NCI-H524 treated with DMSO at 0.1 percent for 48 hours (cell line): ENCODE data around the gene TAS2R3.
"Not testable (repeated sequence)": the region's sequence is repeated elsewhere in the genome, so short reads cannot be mapped to it uniquely, and the experiment has no call there.

Source experiments
- DNase-seq: peaks from one replicate; lab custom pipeline; 2025; lab: John Stamatoyannopoulos, UW

Gene TAS2R3

GRCh38 chr7:141763797-141764196, at the start of gene TAS2R3:
TAS2R3 (plus strand) TSS chr7:141764097; CDS start chr7:141764159, 62 bp downstream.
- no peak for DNase-seq

- DNase-seq = no peak
Measured at GRCh38 chr7:141714571-141714970, 49.3 kb upstream of the TAS2R3 start.

DNA sequence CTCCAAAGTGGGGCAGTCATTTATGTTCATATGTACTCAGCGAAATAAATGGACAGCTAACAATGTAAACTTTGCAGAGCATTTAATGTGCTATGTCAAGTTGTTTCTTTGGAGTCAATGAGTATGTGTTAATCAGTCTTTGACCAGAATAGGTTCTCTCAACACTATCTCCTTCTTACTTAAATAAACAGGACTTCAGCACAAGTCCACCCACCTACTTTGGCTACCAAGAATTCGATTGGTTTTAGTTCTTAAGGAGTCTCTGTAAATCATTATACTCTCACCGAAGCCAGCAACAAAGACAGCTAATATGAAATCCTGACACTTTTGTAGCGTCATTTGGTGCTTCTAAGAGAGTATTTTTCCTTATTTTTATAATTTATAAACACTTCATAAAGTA, 48.9 kb upstream of the TAS2R3 start:
- DNase-seq = no peak

- DNase-seq = no peak
Measured at GRCh38 chr7:141715794-141716689, 47.9 kb upstream of the TAS2R3 start.

GRCh38 chr7:141717450-141717849, 46.4 kb upstream of the TAS2R3 start:
- no peak for DNase-seq

DNA sequence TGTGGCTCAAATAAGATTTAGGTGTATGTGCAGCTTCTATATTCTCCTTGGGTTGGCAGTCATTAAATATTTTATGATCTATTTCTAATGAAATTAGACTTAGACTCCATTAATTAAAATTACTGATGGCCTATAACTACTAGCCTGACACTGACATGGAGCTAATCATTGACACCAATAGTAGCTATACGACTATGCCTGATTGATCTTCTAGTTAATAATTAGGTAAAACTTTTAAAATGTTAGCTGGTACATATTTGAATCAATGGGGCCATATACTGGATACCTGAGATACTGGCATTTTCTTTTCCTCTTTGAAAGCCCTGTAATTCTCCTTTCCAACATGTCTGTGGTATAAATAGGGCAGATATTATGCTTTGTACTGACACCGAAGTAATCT, 41.4 kb upstream of the TAS2R3 start:
- DNase-seq = no peak

DNA sequence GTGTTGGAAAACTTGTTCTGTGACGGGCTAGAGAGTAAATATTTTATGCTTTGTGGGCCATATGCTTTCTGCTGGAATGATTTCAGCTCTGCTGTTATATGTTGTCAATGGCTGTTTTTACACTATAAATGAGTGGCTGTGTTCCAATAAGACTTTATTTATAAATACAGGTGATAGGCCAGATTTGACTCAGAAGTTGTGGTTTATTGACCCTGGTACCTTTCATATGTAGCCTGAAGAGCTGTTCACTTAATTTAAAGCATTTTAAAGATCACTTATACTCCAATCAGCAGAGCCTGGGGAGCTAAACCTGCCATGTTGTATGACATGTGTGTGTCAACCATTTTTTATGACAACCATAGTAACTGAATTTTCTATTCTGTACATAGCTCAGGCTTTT, 34.9 kb upstream of the TAS2R3 start:
- no peak for DNase-seq

- no peak for DNase-seq
Measured at GRCh38 chr7:141731476-141732149, 32.3 kb upstream of the TAS2R3 start.

DNA sequence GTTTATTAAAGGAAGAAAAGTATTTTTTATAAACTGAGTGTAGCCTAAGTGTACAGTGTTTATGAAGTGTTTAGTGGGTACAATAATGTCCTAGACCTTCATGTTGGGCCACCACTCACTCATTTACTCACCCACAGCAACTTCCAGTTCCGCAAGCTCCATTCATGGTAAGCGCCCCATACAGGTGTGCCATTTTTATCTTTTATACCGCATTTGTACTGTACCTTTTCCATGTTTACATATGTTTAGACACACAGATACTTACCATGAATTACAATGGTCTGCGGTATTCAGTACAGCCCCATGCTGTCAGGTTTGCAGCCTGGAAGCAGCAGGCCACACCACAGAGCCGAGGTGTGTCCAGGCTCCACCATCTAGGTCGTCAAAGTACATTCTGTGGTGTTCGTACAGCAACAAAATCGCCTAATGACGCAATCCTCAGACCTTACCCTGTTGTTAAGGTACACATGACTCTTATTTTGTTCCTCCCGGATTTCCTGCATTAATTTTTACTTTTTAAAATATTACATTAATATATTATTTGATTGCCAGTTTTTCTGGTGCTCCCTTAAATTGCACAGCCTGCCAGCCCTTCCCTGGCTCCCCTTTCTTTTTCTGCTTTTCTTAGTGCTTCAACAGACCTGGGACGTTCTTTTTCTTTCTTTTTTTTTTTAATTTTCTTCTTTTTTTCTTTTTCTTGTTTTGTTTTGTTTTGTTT, 26.6 kb upstream of the TAS2R3 start:
- no peak for DNase-seq

GRCh38 chr7:141737836-141738591, 25.9 kb upstream of the TAS2R3 start, which contains the start of gene SSBP1:
SSBP1 (plus strand) TSS chr7:141738358; CDS start chr7:141739167, 809 bp downstream.
- DNase-seq = peak; percentile 90

- DNase-seq = peak; percentile 2
Measured at GRCh38 chr7:141738592-141739013, 25.3 kb upstream of the TAS2R3 start.

DNA sequence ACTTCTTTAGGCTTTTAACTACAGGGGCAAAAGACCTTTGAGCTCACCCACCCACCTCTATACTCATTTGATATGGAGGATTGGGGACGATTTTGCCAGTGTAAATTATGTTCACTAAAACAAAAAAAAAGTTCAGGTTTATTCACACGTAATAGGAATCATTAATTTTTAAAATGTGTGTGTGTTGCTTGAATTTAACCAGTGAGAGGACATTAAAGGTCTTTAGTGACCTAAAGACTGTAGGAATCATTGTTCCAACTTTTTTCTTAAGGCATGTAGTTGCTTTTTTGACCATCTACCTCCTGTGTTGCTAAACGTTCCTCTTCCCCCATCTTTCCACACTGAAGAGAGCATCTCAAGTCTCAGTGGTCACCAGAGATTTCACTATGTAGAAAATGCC, 24.6 kb upstream of the TAS2R3 start:
- DNase-seq = no peak

DNA sequence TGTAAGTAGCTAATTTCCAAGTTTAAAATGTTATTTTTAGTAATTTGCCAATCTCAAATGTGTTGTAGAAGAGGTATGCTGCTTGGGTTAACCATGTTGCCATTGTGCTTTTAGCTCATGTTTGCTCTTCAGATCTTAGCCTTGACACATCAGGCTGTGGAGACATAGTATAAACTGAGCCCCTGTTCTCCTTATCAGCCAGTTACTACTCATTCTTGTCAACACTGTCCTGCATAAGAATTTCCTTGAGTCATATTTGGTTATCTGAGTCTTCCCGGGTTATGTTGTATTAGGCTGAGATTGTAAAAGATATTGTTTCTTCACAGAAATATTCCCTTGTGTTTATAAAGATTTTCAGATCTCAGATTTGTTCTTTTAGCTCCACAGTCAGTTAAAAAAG, 21.7 kb upstream of the TAS2R3 start:
- no peak for DNase-seq

DNA sequence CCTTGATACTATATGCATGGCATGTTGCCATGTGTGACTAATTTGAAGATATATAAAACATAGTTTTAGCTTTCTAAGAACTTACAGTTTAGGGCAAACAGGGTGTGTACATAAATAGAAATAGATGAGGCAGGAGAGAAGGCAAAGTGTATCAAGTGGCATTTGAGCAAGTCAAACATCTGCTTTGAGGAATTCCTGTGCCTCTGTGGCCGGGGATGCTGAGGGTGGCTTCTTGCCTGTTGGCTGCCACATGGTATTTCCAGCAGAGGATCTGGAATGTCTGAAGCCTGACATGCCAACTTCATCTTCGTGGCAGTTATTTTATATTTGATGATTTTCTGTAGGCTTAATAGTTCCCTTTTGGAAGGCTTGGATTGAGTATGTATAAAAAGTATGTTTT, 19.8 kb upstream of the TAS2R3 start:
- DNase-seq = no peak

DNA sequence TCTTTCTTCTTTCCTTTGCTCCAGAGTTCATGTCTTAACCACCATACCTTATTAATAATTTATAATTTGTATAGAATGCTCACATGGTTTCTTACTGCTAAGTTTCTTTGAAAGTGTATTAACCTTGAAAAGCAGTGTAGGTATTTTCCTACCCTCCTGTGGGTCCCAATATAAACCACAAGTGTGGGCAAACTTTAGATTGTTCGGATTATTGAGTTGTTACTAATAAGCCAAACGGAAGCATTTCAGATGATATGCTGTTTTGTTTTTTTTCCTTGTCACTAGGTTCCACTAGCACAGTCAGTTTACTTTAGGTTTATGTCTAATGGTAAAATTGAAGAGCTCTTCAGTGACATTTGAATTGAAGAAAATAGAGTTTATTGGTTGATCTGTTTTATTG, 15.5 kb upstream of the TAS2R3 start:
- DNase-seq = no peak

DNA sequence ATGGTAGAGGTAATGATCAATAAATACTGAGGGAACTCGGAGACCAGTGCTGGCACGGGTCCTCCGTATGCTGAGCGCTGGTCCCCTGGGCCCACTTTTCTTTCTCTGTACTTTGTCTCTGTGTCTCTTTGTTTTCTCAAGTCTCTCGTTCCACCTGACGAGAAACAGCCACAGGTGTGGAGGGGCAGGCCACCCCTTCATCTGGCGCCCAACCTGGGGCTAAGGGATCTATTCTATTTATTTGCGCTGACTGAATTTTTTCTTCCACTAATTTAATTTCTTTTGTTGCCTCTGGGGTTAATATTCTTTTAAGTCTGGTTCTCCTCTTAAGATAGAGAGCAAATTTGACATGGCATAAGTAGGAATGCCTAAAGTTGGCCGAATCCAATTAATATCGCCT, 12.0 kb upstream of the TAS2R3 start:
- not testable (repeated sequence) for DNase-seq

DNA sequence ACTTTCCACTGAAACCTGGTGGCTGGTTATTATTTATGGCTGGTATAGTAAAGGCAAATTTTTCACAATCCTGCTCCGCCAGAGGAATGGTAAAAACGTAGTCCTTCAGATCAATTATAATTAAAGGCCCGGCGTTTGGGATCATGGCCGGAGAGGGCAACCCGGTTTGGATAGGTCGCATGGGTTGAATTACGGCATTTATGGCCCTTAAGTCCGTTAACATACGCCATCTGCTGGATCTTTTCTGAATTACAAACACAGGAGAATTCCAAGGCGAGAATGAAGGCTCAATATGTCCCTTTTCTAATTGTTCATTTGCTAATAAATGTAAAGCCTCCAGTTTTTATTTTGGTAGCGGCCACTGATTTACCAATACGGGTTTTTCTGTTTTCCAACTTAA, 11.3 kb upstream of the TAS2R3 start:
- DNase-seq = no peak

DNA sequence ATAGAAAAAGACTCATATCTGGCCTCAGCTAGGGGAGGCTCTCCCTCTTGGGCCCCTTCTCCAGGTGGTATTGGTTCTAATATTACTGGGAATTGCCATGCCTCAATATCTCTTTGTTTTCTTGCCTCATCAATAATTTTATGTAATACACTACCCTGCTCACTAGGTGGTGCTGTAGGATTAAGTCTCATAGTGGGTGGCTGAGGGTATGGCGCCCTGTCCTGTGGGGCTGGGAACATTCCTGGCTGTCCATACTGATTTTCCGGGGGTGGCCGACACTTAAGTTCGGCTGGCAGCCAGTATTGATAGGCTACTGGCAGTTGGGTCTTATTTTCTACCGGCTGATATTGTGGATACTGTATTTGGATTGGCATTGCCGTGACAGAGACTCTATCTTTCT, 9.0 kb upstream of the TAS2R3 start:
- no peak for DNase-seq

- not testable (repeated sequence) for DNase-seq
Measured at GRCh38 chr7:141770083-141770583, 6.2 kb downstream of the TAS2R3 start.

- no peak for DNase-seq
Measured at GRCh38 chr7:141776374-141776773, 12.5 kb downstream of the TAS2R3 start, which contains the start of gene TAS2R4. TAS2R4 (plus strand) TSS chr7:141776674; CDS start chr7:141778489, 1,815 bp downstream.
